Activated T-cell treated with anti-CD3 and anti-CD28 coated beads, Interleukin-2, amount 50 U/mL, for 4 hours (primary cell): ENCODE data around the gene SP9. TPM values are rescaled to one million over a fixed set of nuclear protein-coding genes. Genes with fewer than 3 reads are reported as not detected.
"Not testable (repeated sequence)": the region's sequence is repeated elsewhere in the genome, so short reads cannot be mapped to it uniquely, and the experiment has no call there.

Experiments
- ATAC-seq, 2 donors: fragments of 200-7000 bp; cut with Tn5 transposase; one replicate each; pipeline ENCODE4 v1.10.0; 2021
- DNase-seq: peaks from one replicate; pipeline ENCODE4 v3.0.0-alpha.2; 2020
- H3K27me3 Mint-ChIP-seq: one replicate; pipeline ENCODE4 v1.8.0; 2021; ENCODE audit warnings: low read depth, mixed read lengths
- H3K36me3 Mint-ChIP-seq: one replicate; pipeline ENCODE4 v1.8.0; 2022; ENCODE audit warnings: mixed read lengths; ENCODE audit not compliant: insufficient read depth
- H3K4me1 Mint-ChIP-seq: one replicate; pipeline ENCODE4 v1.8.0; 2021; ENCODE audit warnings: low read depth, mixed read lengths
- H3K4me3 Mint-ChIP-seq: one replicate; pipeline ENCODE4 v1.8.0; 2021; ENCODE audit warnings: mild to moderate bottlenecking, moderate library complexity, mixed read lengths
- H3K9me3 Mint-ChIP-seq: one replicate; pipeline ENCODE4 v1.8.0; 2021; ENCODE audit warnings: mixed read lengths
- total RNA-seq, 3 donors: library from RNA; stranded (reverse); gene quantifications; one replicate each; pipeline ENCODE4 v1.2.1, GENCODE V29; 2021

The SP9 gene
- total RNA-seq, 3 donors from 2014 or later = not detected

DNA sequence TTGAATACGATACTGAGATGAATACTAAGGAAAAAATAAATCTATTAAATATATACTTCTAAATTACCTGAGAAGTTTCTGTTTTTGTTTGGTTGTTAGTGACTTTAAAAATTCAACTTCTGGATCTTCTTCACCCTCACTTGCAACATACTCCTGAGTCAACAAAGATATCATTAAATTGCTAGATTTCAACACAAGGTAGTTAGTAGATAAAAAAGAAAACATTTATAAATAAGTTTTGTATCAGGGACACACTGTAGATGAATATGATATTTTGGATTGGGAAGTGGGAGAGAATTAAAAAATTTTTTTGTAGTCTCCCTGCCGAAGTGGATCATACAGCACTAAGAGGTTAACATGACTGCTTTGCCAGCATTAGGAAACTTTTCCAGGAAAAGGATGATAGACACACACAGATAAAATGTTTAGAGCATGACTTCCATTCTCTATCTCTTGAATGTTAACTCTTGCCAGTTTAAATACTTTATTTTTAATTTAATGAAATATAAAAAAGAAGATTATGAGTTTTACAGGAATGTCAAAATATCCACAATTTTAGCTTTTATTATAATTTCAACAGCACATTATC, 15.9 kb downstream of the SP9 start:
- ATAC-seq (no peak), DNase-seq (no peak)
- Mint-ChIP-seq H3K9me3 (no peaks in the 10 kb centered on the region), H3K36me3 (peaks cover 31% of the 10 kb centered on the region), H3K4me3 (no peak overlapping the region), H3K27me3 (peaks cover 3% of the 10 kb centered on the region), H3K4me1 (no peaks in the 10 kb centered on the region)

- H3K27me3 Mint-ChIP-seq = no peaks in the 10 kb centered on the region
- H3K9me3 Mint-ChIP-seq = no peaks in the 10 kb centered on the region
- DNase-seq = no peak
- H3K36me3 Mint-ChIP-seq = peaks cover 33% of the 10 kb centered on the region
- ATAC-seq = no peak
- H3K4me3 Mint-ChIP-seq = no peak overlapping the region
- no peaks in the 10 kb centered on the region for H3K4me1 Mint-ChIP-seq
Measured at GRCh38 chr2:174353004-174353403, 18.2 kb downstream of the SP9 start.

- no peak for ATAC-seq
- H3K27me3 Mint-ChIP-seq = no peaks in the 10 kb centered on the region
Measured at GRCh38 chr2:174356347-174356746, 21.6 kb downstream of the SP9 start.

DNA sequence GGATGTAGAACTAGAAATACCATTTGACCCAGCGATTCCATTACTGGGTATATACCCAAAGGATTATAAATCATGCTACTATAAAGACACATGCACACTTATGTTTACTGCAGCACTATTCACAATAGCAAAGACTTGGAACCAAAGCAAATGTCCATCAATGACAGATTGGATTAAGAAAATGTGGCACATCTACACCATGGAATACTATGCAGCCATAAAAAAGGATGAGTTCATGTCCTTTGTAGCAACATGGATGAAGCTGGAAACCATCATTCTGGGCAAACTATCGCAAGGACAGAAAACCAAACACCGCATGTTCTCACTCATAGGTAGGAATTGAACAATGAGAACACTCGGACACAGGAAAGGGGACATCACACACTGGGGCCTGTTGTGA, 24.9 kb downstream of the SP9 start:
- not testable (repeated sequence) for H3K9me3 Mint-ChIP-seq, ATAC-seq, H3K27me3 Mint-ChIP-seq, DNase-seq, H3K4me1 Mint-ChIP-seq, H3K4me3 Mint-ChIP-seq
- peaks cover 44% of the 10 kb centered on the region for H3K36me3 Mint-ChIP-seq

More at GRCh38 chr2:174356347-174356746, 21.6 kb downstream of the SP9 start:
- H3K36me3 Mint-ChIP-seq = peaks cover 27% of the 10 kb centered on the region
- H3K9me3 Mint-ChIP-seq = no peaks in the 10 kb centered on the region
- no peaks in the 10 kb centered on the region for H3K4me1 Mint-ChIP-seq
- no peak for DNase-seq
- no peak overlapping the region for H3K4me3 Mint-ChIP-seq

DNA sequence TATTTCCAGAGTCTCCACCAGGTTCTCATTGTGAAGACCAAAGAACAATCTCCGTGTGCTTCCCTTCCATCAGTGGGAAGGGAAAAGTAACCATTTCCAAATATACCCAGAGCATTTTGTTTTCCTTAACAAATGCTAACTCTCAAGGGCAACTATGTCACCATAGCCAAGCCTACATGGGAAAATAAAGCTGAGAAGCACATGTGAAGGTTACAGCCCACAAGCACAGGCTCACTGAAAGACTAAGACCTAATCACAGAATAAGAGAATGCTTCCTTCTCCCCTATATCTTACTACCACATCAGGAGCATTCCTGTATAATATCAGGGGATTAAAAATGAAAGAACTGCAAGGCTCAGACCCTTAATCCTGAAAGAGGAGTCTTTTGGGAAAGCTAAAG, 28.2 kb downstream of the SP9 start:
- Mint-ChIP-seq H3K9me3 (peaks cover 7% of the 10 kb centered on the region), H3K27me3 (no peaks in the 10 kb centered on the region), H3K4me1 (no peaks in the 10 kb centered on the region), H3K36me3 (peaks cover 59% of the 10 kb centered on the region), H3K4me3 (no peak overlapping the region)
- DNase-seq (no peak), ATAC-seq (no peak)

DNA sequence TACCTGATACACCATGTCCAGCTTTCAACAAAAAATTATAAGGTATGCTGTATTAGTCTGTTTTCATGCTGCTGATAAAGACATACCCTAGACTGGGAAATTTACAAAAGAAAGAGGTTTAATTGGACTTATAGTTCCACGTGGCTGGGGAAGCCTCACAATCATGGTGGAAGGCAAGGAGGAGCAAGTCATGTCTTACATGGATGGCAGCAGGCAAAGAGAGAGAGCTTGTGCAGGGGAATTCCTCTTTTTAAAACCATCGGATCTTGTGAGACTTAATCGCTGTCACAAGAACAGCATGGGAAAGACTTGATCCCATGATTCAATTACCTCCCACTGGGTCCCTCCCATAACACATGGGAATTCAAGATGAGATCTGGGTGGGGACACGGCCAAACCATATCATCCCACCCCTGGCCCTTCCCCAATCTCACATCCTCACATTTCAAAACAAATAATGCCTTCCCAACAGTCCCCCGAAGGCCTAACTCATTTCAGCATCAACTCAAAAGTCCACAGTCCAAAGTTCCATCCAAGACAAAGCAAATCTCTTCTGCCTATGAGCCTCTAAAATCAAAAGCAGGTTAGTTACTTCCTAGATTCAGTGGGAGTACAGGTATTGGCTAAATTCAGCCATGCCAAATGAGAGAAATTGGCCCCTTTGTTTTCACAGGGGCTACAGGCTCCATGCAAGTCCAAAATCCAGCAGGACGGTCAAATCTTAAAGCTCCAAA, 28.9 kb downstream of the SP9 start:
- not testable (repeated sequence) for H3K4me1 Mint-ChIP-seq, DNase-seq, H3K4me3 Mint-ChIP-seq, H3K9me3 Mint-ChIP-seq, H3K27me3 Mint-ChIP-seq, ATAC-seq
- H3K36me3 Mint-ChIP-seq = peaks cover 64% of the 10 kb centered on the region

DNA sequence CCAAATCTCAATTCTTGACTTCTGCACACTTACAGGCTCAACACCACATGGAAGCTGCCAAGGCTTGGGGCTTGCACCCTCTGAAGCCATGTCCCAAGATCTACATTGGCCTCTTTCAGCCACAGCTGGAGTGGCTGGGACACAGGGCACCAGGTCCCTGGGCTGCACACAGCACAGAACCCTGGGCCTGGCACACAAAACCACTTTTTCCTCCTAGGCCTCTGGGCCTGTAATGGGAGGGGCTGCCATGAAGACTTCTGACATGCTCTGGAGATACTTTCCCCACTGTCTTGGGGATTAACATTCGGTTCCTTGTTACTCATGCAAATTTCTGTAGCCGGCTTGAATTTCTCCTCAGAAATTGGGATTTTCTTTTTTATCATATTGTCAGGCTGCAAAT, 29.9 kb downstream of the SP9 start:
- ATAC-seq = no peak
- DNase-seq = no peak
- peaks cover 69% of the 10 kb centered on the region for H3K36me3 Mint-ChIP-seq
- H3K27me3 Mint-ChIP-seq = no peaks in the 10 kb centered on the region
- H3K9me3 Mint-ChIP-seq = peaks cover 7% of the 10 kb centered on the region
- no peaks in the 10 kb centered on the region for H3K4me1 Mint-ChIP-seq
- no peak overlapping the region for H3K4me3 Mint-ChIP-seq

DNA sequence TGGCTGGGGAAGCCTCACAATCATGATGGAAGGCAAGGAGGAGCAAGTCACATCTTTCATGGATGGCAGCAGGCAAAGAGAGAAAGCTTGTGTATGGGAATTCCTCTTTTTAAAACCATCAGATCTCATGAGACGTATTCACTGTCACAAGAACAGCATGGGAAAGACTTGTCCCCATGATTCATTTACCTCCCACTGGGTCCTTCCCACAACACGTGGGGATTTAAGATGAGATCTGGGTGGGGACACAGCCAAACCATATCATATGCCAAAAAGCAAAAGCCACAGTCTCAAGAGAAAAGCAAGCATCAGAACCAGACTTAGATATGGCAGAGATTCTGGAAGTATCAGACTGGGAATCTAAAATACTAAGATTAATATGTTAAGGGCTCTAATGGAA, 30.8 kb downstream of the SP9 start:
- no peaks in the 10 kb centered on the region for H3K27me3 Mint-ChIP-seq
- peaks cover 68% of the 10 kb centered on the region for H3K36me3 Mint-ChIP-seq
- no peak overlapping the region for H3K4me3 Mint-ChIP-seq
- DNase-seq (no peak), ATAC-seq (no peak)
- H3K9me3 Mint-ChIP-seq = peaks cover 7% of the 10 kb centered on the region
- no peaks in the 10 kb centered on the region for H3K4me1 Mint-ChIP-seq

GRCh38 chr2:174368691-174369090, 33.9 kb downstream of the SP9 start:
- H3K36me3 Mint-ChIP-seq = peaks cover 54% of the 10 kb centered on the region

DNA sequence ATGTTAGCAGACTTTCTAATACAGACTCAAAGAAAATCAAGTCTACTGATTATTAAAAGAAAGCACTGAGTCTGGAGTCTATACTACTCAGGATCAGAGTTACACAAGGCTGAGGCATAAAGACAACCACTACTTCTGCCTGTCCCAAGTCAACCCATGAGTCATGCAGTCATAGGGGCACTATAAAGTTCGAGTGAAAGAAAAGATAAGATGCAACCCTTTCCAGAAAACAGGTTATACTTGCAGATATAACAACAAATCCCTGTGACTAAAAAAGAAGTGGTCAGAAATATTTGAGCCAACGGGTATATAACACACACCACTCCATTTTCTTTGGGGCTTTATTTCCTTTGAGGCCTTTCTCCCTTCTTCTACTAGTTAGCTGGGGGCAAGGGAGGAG, 42.2 kb downstream of the SP9 start:
- DNase-seq = no peak
- Mint-ChIP-seq H3K4me3 (no peak overlapping the region), H3K9me3 (no peaks in the 10 kb centered on the region), H3K4me1 (no peaks in the 10 kb centered on the region), H3K36me3 (peaks cover 23% of the 10 kb centered on the region), H3K27me3 (no peaks in the 10 kb centered on the region)
- ATAC-seq = no peak

More at GRCh38 chr2:174368691-174369090, 33.9 kb downstream of the SP9 start:
- H3K9me3 Mint-ChIP-seq = peaks cover 7% of the 10 kb centered on the region
- ATAC-seq (no peak), DNase-seq (no peak)
- no peaks in the 10 kb centered on the region for H3K4me1 Mint-ChIP-seq
- H3K27me3 Mint-ChIP-seq = no peaks in the 10 kb centered on the region
- no peak overlapping the region for H3K4me3 Mint-ChIP-seq

DNA sequence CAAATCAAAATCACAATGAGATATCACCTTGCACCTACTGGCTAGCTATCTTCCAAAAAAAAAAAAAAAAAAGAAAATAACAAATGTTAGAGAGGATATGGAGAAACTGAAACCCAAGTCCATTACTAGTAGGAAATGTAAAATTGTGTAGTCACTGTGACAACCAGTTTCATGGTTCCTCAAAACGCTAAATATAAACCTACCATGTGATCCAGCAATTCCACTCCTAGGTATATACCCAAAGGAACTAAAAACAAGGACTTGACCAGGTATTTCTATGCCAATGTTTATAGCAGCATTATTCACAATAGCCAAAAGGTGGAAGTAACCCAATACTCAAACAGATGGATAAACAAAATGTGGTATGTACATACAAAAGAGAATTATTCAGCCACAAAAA, 49.0 kb downstream of the SP9 start:
- DNase-seq (no peak), ATAC-seq (no peak)
- H3K4me1 Mint-ChIP-seq = peaks cover 12% of the 10 kb centered on the region
- no peak overlapping the region for H3K4me3 Mint-ChIP-seq
- no peaks in the 10 kb centered on the region for H3K9me3 Mint-ChIP-seq
- no peaks in the 10 kb centered on the region for H3K27me3 Mint-ChIP-seq
- peaks cover 31% of the 10 kb centered on the region for H3K36me3 Mint-ChIP-seq

GRCh38 chr2:174385201-174385600, 50.4 kb downstream of the SP9 start:
- no peak for ATAC-seq
- H3K9me3 Mint-ChIP-seq = no peaks in the 10 kb centered on the region

More at GRCh38 chr2:174385201-174385600, 50.4 kb downstream of the SP9 start:
- Mint-ChIP-seq H3K27me3 (no peaks in the 10 kb centered on the region), H3K36me3 (peaks cover 40% of the 10 kb centered on the region), H3K4me1 (peaks cover 20% of the 10 kb centered on the region), H3K4me3 (no peak overlapping the region)
- no peak for DNase-seq

Other genes with a start within 250 kb of the SP9 start
- gene OLA1, start 86.4 kb upstream of the SP9 start, total RNA-seq = 100 to 1,000 TPM; 125 to 142 (median 136) TPM
- 10 to 100 TPM; 11.7 to 14.4 (median 14.2) TPM for gene SCRN3, start 60.8 kb downstream of the SP9 start, total RNA-seq
- gene GPR155, start 152.1 kb downstream of the SP9 start, total RNA-seq = 1 to 10 TPM; 2.3 to 3.4 (median 2.7) TPM